Skeletal muscle cell (primary cell): Measurements from ENCODE around the gene F8.
"Not testable (repeated sequence)": the region's sequence is repeated elsewhere in the genome, so short reads cannot be mapped to it uniquely, and the experiment has no call there.

Source experiments
- DNase-seq: peaks from one replicate; pipeline ENCODE4 v3.0.0-alpha.2; 2010; ENCODE audit warnings: low read depth
- H3K4me3 ChIP-seq: 2 replicates; pipeline ENCODE4 v1.5.1; 2011; ENCODE audit warnings: low read depth, mild to moderate bottlenecking, control low read depth, low read length, moderate library complexity

F8 gene

GRCh38 chrX:154827194-154828015, 195.1 kb downstream of the F8 start:
- DNase-seq: no peak
- no peak overlapping the region for H3K4me3 ChIP-seq

DNA sequence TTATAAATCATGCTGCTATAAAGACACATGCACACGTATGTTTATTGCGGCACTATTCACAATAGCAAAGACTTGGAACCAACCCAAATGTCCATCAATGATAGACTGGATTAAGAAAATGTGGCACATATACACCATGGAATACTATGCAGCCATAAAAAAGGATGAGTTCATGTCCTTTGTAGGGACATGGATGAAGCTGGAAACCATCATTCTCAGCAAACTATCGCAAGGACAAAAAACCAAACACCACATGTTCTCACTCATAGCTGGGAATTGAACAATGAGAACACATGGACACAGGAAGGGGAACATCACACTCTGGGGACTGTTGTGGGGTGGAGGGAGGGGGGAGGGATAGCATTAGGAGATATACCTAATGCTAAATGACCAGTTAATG, 196.9 kb downstream of the F8 start:
- not testable (repeated sequence) for DNase-seq, H3K4me3 ChIP-seq

DNA sequence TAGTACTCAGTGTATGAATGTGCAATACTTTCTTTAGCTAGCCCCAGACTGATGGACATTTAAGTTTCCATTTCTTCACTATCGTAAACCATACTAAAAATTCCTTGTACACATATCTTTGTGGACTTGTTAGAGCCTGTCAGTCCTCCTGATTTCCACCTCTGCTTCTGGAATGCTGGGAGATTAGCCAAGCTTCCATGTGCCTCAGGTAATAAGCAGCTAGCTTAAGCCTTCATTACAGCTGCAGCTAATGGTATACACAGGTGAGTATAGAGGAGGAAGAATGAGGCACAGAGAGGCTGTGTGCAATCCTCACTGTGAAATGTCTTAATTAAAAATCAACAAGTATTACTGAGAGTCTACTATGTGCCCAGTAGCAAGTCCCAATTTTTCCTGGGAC, 197.9 kb downstream of the F8 start:
- no peak overlapping the region for H3K4me3 ChIP-seq
- no peak for DNase-seq

DNA sequence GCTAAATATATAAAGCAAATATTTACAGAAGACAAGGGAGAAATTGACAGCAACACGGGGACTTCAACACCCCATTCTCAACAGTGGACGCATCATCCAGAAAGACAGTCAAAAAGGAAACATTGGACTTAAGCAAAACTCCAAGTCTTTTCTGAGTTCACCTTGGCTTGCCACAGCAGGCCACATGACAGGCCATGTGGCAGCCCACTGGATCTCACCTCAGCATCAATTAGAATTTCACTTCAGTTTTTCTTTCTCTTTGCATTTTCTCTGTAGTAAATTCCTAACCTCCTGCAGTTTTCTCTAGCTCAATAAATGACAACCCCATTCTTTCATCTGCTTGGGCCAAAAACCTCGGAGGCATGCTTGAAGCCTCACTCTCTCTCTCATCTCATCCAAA, 200.5 kb downstream of the F8 start:
- DNase-seq: no peak
- no peak overlapping the region for H3K4me3 ChIP-seq

GRCh38 chrX:154821523-154821922, 201.0 kb downstream of the F8 start:
- no peak overlapping the region for H3K4me3 ChIP-seq
- DNase-seq: no peak

- no peak overlapping the region for H3K4me3 ChIP-seq
- no peak for DNase-seq
These were observed 202.7 kb downstream of the F8 start for GRCh38 chrX:154819771-154820341.

DNA sequence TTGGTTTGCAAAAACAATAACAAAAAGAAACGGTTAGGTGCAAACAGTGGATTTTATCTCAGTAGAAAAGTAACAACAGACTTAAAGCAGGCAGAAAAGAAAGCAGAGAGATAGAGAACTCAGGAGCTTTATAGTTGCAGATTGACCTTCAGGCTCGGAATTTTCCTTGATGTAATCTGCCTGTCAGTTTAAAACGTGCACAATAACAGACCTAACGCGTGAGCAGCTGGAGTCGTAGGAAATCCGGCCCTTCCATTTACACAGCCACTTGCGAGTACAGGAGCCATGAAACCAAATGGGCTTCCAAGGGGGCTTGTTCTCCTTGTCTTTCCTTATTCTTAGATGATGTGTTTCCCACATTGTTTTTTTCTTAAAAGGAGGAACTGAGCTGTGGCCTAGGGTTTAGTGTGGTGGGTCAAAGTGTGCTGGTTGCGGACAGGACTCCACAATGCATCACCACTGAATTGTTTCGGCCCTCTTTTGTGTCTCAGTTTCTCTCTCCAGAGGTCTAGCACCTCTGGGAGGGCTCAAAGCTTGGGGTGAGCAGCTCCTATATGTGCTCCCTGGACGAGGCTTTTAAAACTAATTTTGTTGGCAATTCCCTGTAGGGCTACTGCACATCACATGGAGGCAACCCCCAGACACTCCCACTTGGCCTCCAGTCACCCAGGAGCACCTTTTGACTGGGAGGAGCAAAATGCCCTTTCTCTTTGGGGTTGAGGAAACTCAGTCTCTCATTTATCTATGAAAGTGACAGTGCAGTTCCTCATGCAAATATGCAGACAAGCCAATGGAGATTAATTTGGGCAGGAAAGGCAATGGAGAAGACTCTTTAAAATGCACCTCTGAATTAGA, 203.4 kb downstream of the F8 start:
- no peak overlapping the region for H3K4me3 ChIP-seq
- no peak for DNase-seq

DNA sequence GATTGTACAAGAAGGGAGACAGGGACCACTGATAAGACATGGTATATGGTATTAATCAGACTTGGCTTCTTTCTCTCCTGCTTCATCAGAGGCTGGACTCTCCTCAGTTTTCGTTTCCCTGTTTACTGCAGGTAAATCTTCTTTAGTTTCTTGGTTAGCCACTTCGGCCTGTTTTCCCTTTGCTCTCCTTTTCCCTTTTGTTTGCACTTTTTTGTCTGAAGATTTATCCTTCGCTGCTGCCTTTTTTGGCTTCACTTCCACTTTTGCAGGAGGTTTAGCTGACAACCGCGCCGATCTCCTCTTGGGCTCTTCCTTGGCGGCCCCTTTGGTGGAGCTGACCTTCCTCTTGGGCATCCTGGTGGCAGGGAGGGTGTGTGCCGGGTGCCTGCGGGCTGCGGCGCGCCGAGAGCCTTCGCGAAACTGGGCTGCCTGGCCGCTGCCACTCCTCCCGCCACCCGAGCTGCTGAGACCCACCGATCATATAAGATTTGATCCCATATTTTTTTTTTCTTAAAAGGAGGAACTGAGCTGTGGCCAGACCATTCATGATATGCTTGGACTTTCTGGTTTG, 205.4 kb downstream of the F8 start:
- not testable (repeated sequence) for H3K4me3 ChIP-seq, DNase-seq

- not testable (repeated sequence) for DNase-seq
These were observed 206.1 kb downstream of the F8 start for GRCh38 chrX:154816326-154816898.

DNA sequence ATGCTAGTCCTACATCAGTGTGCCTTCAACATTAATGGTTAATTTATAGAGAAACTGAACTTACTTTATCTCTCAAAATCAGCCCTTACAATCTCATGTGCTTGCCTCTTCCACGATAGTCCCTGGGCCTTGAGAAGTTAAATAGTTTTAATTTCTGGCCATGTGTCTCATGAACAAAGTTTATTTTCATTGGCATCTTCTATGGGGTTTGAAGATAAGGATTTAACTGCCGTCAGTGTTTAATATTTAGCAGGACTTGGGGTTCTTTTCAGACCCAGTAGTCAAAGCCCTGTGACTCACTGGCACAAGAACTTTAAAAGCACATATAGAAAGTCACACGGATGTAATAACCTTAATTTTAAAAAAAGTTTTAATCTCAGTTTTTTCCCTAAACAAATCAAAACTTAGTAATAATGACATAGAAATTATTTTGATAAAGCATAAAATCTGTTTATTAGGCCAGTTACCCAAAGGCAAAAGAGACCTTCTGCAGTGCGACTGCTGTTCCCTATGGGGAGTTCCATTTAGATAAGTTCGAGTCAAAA, 207.2 kb downstream of the F8 start:
- no peak overlapping the region for H3K4me3 ChIP-seq
- DNase-seq: no peak

More at GRCh38 chrX:154816326-154816898, 206.1 kb downstream of the F8 start:
- not testable (repeated sequence) for H3K4me3 ChIP-seq

DNA sequence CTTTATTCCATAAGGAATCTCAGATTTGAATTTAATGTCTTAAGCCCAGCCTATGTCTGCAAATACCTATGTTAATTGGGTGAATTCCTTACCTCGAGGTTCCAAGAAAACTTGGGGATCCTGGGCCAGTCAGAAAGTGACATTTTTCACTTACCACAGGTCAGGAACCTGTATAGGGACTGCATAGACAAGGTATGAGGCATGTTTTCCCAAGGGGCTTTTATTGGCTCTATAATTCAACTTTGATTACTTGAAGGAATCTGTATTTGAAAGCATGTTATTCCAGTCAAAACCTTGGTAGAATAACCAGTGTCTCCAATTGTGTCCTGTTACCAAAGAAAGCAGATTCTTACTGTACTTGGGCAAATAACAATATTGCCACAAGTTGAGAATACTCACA, 208.7 kb downstream of the F8 start:
- H3K4me3 ChIP-seq: no peak overlapping the region
- DNase-seq: no peak

- no peak for DNase-seq
- no peak overlapping the region for H3K4me3 ChIP-seq
These were observed 210.0 kb downstream of the F8 start for GRCh38 chrX:154812341-154813101.

GRCh38 chrX:154809939-154810665, 212.4 kb downstream of the F8 start:
- no peak overlapping the region for H3K4me3 ChIP-seq
- DNase-seq: no peak

- H3K4me3 ChIP-seq: no peak overlapping the region
- DNase-seq: no peak
These were observed 215.6 kb downstream of the F8 start for GRCh38 chrX:154806837-154807501.

- DNase-seq: no peak
- peak overlapping the region; percentile 60 for H3K4me3 ChIP-seq
These were observed 216.8 kb downstream of the F8 start for GRCh38 chrX:154805696-154806091.

DNA sequence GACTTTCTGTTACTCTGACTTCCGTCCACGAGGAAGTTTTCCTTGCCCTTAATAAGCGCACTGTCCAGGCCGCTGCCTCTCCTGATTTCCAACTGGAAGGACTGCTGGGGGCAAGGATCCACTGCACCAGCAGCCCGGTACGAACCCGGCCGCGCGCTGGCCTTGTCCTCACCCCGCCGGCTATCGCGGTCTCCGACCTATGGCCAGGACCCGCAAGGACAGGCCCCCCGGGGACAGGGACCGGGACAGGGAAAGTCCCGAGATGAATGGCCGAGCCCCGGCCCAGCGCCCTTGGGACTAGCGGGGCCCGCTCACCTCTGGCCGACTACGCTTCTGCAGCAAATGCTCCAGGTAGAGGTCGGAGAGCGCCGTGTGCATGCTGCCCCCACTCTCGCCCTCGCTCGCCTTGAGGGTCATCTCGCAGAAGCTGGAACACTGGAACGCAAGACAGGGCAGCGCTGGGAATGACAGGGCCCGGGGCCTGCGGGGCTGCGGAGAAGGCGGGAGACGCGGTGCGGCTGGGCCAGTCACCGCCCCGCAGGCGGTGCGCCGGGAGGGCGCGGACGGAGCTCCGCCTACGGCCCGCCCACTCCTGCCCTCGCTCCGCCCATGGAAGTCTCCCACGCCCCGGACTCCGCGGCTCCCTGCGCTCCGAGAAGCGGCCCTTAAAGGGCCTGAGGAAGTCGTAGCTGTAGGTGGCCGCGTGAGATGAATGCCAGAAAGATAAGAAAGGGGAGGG, 217.4 kb downstream of the F8 start, which contains the start of gene MPP1:
MPP1 (minus strand) TSS at position 529 of the 739 bp plus-strand sequence; CDS start at position 417, 112 bp downstream.
- DNase-seq: peak; percentile 18
- H3K4me3 ChIP-seq: peak within 1 kb of the TSS; percentile 60
